ENCODE data around the gene CSNK1D. TPM values are rescaled to one million over a fixed set of nuclear protein-coding genes. Genes with fewer than 3 reads are reported as not detected.
"Not testable (repeated sequence)": the region's sequence is repeated elsewhere in the genome, so short reads cannot be mapped to it uniquely, and the experiment has no call there.

Gene CSNK1D
- total RNA-seq, 2 experiments from 2014 or later, result 277 to 286 TPM

DNA sequence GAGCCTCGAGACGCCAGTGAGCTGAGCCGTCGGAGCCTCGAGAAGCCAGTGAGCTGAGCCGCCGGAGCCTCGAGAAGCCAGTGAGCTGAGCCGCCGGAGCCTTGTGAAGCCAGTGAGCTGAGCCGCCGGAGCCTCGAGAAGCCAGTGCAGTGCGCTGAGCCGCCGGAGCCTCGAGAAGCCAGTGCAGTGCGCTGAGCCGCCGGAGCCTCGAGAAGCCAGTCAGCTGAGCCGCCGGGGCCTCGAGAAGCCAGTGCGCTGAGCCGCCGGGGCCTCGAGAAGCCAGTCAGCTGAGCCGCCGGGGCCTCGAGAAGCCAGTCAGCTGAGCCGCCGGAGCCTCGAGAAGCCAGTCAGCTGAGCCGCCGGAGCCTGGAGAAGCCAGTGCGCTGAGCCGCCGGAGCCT lies 19.4 kb downstream of the CSNK1D start:
- H3K27me3 Mint-ChIP-seq; H3K4me3 ChIP-seq (ENCODE audit: low read length); H3K9me3 Mint-ChIP-seq; intact Hi-C loops (cut with DNase I, micrococcal nuclease); ATAC-seq (ENCODE audit: poor library complexity); H3K27ac Mint-ChIP-seq; H3K27ac ChIP-seq (ENCODE audit: low read depth in 1 of 2, low read length in 2 of 2); H3K4me3 Mint-ChIP-seq; DNase-seq; POLR2A ChIA-PET; H3K27me3 ChIP-seq (ENCODE audit: control insufficient read depth in 1 of 2, insufficient read depth in 2 of 2, low read length in 2 of 2); CTCF ChIA-PET: not testable (repeated sequence)
- H3K4me1 ChIP-seq (ENCODE audit: insufficient read depth, low read length), result peaks cover 16% of the 10 kb centered on the region
- Mint-ChIP-seq H3K36me3 (ENCODE audit: low read depth) (peaks cover 71% of the 10 kb centered on the region), H3K4me1 (ENCODE audit: low read depth) (peaks cover 23% of the 10 kb centered on the region)
- H3K36me3 ChIP-seq (ENCODE audit: insufficient read depth, low read length), result peaks cover 82% of the 10 kb centered on the region
- peaks cover 0 to 19% of the 10 kb centered on the region in 2 experiments for H3K9me3 ChIP-seq (ENCODE audit: control insufficient read depth in 1 of 2, insufficient read depth in 1 of 2, low read length in 2 of 2)

DNA sequence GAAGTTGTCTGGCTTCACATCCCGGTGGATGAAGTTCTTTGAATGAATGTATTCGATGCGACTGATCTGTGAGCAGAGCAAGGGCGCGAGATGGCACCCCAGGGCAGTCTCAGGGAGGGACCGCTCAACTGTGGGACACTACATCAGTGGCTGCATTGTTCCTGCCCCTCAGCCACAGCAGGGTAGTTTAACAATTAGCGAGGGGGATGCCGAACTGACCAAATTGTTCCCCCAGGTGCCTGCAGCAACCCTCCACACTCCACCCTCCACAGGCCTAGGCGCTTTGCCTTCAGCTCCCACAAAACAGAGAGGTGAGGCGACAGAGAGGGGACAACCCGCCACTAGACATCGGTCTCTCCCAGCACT lies 20.3 kb downstream of the CSNK1D start:
- H3K4me1 ChIP-seq (ENCODE audit: insufficient read depth, low read length), result peaks cover 21% of the 10 kb centered on the region
- Mint-ChIP-seq H3K27me3 (no peaks in the 10 kb centered on the region), H3K36me3 (ENCODE audit: low read depth) (peaks cover 70% of the 10 kb centered on the region), H3K4me3 (no peak overlapping the region), H3K9me3 (no peaks in the 10 kb centered on the region), H3K4me1 (ENCODE audit: low read depth) (peaks cover 16% of the 10 kb centered on the region), H3K27ac (peak overlapping the region; percentile 36)
- ChIA-PET CTCF (no interaction called here), POLR2A (interaction anchor here (0.5 kb wide), 1 partner anchor 114 kb away, joined by 5 read pairs; no protein-coding TSS in a partner anchor)
- DNase-seq (no peak), ATAC-seq (ENCODE audit: poor library complexity) (no peak)
- TF ChIP-seq, protein P1, sequence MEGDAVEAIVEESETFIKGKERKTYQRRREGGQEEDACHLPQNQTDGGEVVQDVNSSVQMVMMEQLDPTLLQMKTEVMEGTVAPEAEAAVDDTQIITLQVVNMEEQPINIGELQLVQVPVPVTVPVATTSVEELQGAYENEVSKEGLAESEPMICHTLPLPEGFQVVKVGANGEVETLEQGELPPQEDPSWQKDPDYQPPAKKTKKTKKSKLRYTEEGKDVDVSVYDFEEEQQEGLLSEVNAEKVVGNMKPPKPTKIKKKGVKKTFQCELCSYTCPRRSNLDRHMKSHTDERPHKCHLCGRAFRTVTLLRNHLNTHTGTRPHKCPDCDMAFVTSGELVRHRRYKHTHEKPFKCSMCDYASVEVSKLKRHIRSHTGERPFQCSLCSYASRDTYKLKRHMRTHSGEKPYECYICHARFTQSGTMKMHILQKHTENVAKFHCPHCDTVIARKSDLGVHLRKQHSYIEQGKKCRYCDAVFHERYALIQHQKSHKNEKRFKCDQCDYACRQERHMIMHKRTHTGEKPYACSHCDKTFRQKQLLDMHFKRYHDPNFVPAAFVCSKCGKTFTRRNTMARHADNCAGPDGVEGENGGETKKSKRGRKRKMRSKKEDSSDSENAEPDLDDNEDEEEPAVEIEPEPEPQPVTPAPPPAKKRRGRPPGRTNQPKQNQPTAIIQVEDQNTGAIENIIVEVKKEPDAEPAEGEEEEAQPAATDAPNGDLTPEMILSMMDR (IDR thresholded peaks at IDR 0.05), result no peak
- peaks cover 82% of the 10 kb centered on the region for H3K36me3 ChIP-seq (ENCODE audit: insufficient read depth, low read length)
- H3K9me3 ChIP-seq (ENCODE audit: control insufficient read depth in 1 of 2, insufficient read depth in 1 of 2, low read length in 2 of 2), result peaks cover 0 to 19% of the 10 kb centered on the region in 2 experiments
- no peaks in the 10 kb centered on the region for H3K27me3 ChIP-seq (ENCODE audit: control insufficient read depth in 1 of 2, insufficient read depth in 2 of 2, low read length in 2 of 2)
- H3K4me3 ChIP-seq (ENCODE audit: low read length), result no peak overlapping the region
- intact Hi-C loops (cut with DNase I, micrococcal nuclease), result no loop called here
- no peak overlapping the region for H3K27ac ChIP-seq (ENCODE audit: low read depth in 1 of 2, low read length in 2 of 2)

DNA sequence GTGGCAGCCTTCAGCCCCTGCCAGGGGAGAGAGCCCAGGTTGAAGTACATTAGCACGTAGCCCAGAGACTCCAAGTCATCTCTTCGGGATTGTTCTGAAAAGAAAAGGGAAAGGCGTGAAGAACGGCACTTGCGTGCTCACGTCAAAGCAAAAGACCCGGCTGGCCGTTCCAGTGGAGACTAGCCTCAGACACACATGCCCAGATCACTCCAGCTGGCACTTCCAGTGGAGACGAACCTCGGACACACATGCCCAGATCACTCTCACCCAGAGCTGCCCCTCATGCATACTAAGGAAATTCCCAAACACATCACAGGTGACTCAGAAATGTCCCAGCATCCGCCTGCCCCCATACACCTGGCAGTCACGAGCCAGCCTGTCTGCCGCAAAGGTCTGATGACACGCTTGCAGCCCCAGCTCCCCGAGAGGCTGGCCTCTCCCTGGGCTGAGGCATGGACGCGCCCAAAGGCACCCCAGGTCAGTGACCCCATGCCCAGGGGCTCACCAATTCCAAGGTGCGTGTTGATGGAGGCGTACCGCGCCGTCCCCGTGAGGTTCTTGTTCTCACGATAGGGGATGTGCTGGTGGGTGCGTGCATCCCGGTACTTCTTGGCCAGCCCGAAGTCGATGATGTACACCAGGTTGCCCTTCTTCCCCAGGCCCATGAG lies 20.9 kb downstream of the CSNK1D start:
- H3K36me3 ChIP-seq (ENCODE audit: insufficient read depth, low read length), result peaks cover 84% of the 10 kb centered on the region
- Mint-ChIP-seq H3K4me1 (ENCODE audit: low read depth) (peaks cover 20% of the 10 kb centered on the region), H3K36me3 (ENCODE audit: low read depth) (peaks cover 72% of the 10 kb centered on the region), H3K27ac (peak overlapping the region; percentile 36), H3K4me3 (peak overlapping the region; percentile 38), H3K27me3 (no peaks in the 10 kb centered on the region), H3K9me3 (no peaks in the 10 kb centered on the region)
- H3K27me3 ChIP-seq (ENCODE audit: control insufficient read depth in 1 of 2, insufficient read depth in 2 of 2, low read length in 2 of 2), result no peaks in the 10 kb centered on the region
- intact Hi-C loops (cut with DNase I, micrococcal nuclease), result no loop called here
- H3K4me3 ChIP-seq (ENCODE audit: low read length), result no peak overlapping the region
- TF ChIP-seq, protein P1 (IDR thresholded peaks at IDR 0.05), result no peak
- H3K27ac ChIP-seq (ENCODE audit: low read depth in 1 of 2, low read length in 2 of 2), result no peak overlapping the region
- ATAC-seq (ENCODE audit: poor library complexity) (no peak), DNase-seq (no peak)
- peaks cover 17% of the 10 kb centered on the region for H3K4me1 ChIP-seq (ENCODE audit: insufficient read depth, low read length)
- CTCF ChIA-PET, result no interaction called here
- POLR2A ChIA-PET, result interaction anchor here (0.5 kb wide), 1 partner anchor 114 kb away, joined by 5 read pairs; no protein-coding TSS in a partner anchor
- H3K9me3 ChIP-seq (ENCODE audit: control insufficient read depth in 1 of 2, insufficient read depth in 1 of 2, low read length in 2 of 2), result peaks cover 0 to 19% of the 10 kb centered on the region in 2 experiments
